HepG2 (cell line): ENCODE measurements around the gene EHBP1. TPM values are rescaled to one million over a fixed set of nuclear protein-coding genes. Genes with fewer than 3 reads are reported as not detected.

Experiments
- HMGA1 ChIP-seq: sonication (generic); formaldehyde crosslinking; conservative IDR thresholded peaks from 2 replicates; pipeline ENCODE4 v1.4.0; 2020; ENCODE audit warnings: missing genetic modification reagents
- POLR2AphosphoS5 ChIP-seq: IDR thresholded peaks from 2 replicates; pipeline ENCODE4 v1.6.1; 2012; ENCODE audit warnings: low read depth, low read length
- RAD21 ChIP-seq: fragments of 450-650 bp; formaldehyde crosslinking; IDR thresholded peaks from 2 replicates; pipeline ENCODE4 v1.5.0; 2020; ENCODE audit warnings: mild to moderate bottlenecking
- SETDB1 ChIP-seq: sonication (generic); formaldehyde crosslinking; IDR thresholded peaks from 2 replicates; pipeline ENCODE4 v1.5.1; 2020; ENCODE audit warnings: missing genetic modification reagents, mild to moderate bottlenecking, borderline replicate concordance
- TBX2 ChIP-seq: sonication (generic); formaldehyde crosslinking; IDR thresholded peaks from 2 replicates; pipeline ENCODE4 v1.5.0; 2020; ENCODE audit warnings: missing genetic modification reagents, mild to moderate bottlenecking, borderline replicate concordance
- ZNF205 ChIP-seq: IDR thresholded peaks from 2 replicates; pipeline ENCODE4 v1.6.1; 2018; ENCODE audit warnings: missing biosample characterization, missing genetic modification reagents
- ZNF292 ChIP-seq: sonication (generic); formaldehyde crosslinking; IDR thresholded peaks from 2 replicates; pipeline ENCODE4 v1.8.1; 2022; ENCODE audit warnings: mild to moderate bottlenecking, low read depth, missing genetic modification reagents, borderline replicate concordance
- ZNF30 ChIP-seq: sonication (generic); formaldehyde crosslinking; IDR thresholded peaks from 2 replicates; pipeline ENCODE4 v1.5.0; 2020; ENCODE audit warnings: mild to moderate bottlenecking, missing genetic modification reagents
- ZNF562 ChIP-seq: sonication (generic); formaldehyde crosslinking; IDR thresholded peaks from 2 replicates; pipeline ENCODE4 v1.8.0; 2022; ENCODE audit warnings: missing genetic modification reagents, borderline replicate concordance
- polyA plus RNA-seq, 8 experiments: library from polyadenylated mRNA; depleted of rRNA in 3 of 8; stranded (reverse) in 7 of 8; unstranded in 1 of 8; fragments of >200 nt; fragmentation: Illumina TruSeq in 4 of 8; extraction: Trizol in 4 of 8; gene quantifications; 2 replicates each; pipeline versions ENCODE4 v1.2.1 to v1.2.3, GENCODE V29; 2011 to 2016; ENCODE audit warnings: low read depth in 4 of 8, missing spikeins in 1 of 8, mixed read lengths in 1 of 8; ENCODE audit not compliant: insufficient read depth in 1 of 8
- total RNA-seq, 5 experiments: library from RNA; depleted of rRNA; stranded (reverse); fragments of >200 nt; fragmentation: Illumina TruSeq; extraction: Trizol; gene quantifications; 2 replicates each; pipeline ENCODE4 v1.2.3, GENCODE V29; 2016; ENCODE audit warnings: low read depth in 1 of 5
- TF ChIP-seq, protein P1 (sequence below): IDR thresholded peaks from 2 replicates; pipeline ENCODE4 v1.6.1; 2012; ENCODE audit warnings: low read length, improper control_type of control experiment
- TF ChIP-seq, protein P2 (sequence below): sonication (generic); formaldehyde crosslinking; IDR thresholded peaks from 2 replicates; pipeline ENCODE4 v1.4.0; 2020; ENCODE audit warnings: low read depth, mild to moderate bottlenecking, missing genetic modification reagents
- TF ChIP-seq, protein P3 (sequence below): sonication (generic); formaldehyde crosslinking; IDR thresholded peaks from 2 replicates; pipeline ENCODE4 v1.4.0; 2020; ENCODE audit warnings: missing genetic modification reagents, borderline replicate concordance
- TF ChIP-seq, protein P4 (sequence below): conservative IDR thresholded peaks from 2 replicates; pipeline ENCODE4 v1.6.1; 2018; ENCODE audit warnings: missing genetic modification reagents
- TF ChIP-seq, protein P5 (sequence below): IDR thresholded peaks from 2 replicates; pipeline ENCODE4 v1.6.1; 2016; ENCODE audit warnings: missing compliant biosample characterization, missing genetic modification reagents, borderline replicate concordance
- TF ChIP-seq, protein P6 (sequence below): sonication (generic); formaldehyde crosslinking; IDR thresholded peaks from 2 replicates; pipeline ENCODE4 v1.8.0; 2022; ENCODE audit warnings: missing genetic modification reagents, mild to moderate bottlenecking, moderate library complexity, borderline replicate concordance

The EHBP1 gene
- total and polyA plus RNA-seq, 2 of the 13 experiments (the other 11 are each of a cell fraction or from before 2014, with no cell fraction given) = 93.5 to 146 TPM

DNA sequence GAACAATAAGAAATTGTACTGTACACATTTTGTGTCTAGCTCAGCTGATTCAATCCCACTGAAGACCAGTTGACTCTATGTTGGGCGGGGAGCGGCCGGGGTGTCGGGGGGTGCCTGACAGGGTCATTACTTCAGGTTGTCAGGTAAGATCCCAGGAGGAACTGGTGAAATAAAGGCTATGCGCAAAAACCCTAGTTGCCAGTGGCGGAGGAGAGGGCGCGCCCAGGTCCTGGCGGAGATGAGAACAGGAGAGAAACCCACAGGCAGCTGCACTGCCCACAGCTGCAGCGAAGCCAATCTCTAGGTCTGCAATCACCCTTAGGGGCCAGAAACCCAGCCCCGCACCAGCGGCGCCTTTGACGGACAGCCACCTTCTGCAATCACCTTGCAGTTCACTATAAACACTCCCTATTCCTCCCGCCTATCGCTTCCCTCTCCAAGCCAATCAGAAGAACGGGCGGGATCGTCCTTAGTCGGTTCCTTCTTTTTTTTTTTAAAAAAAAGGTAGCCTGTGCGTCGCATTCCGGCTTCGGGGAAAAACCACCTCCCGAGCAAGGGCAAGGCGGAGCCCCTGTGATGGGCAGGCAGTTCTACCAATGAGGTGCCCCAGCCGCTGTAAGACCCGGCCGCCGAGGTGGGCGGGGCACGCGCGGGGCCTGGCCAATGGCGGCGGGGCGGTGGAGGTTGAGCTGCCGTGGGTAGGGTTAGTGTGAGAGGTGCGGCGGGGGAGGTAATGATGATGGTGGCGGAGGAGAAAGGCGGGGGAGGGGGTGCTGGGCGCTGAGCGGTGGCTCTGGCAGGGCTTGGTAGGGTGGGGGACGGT lies at the start of gene EHBP1 (continued):
- peak; percentile 96 for TF ChIP-seq POLR2AphosphoS5
- TF ChIP-seq, protein P1, sequence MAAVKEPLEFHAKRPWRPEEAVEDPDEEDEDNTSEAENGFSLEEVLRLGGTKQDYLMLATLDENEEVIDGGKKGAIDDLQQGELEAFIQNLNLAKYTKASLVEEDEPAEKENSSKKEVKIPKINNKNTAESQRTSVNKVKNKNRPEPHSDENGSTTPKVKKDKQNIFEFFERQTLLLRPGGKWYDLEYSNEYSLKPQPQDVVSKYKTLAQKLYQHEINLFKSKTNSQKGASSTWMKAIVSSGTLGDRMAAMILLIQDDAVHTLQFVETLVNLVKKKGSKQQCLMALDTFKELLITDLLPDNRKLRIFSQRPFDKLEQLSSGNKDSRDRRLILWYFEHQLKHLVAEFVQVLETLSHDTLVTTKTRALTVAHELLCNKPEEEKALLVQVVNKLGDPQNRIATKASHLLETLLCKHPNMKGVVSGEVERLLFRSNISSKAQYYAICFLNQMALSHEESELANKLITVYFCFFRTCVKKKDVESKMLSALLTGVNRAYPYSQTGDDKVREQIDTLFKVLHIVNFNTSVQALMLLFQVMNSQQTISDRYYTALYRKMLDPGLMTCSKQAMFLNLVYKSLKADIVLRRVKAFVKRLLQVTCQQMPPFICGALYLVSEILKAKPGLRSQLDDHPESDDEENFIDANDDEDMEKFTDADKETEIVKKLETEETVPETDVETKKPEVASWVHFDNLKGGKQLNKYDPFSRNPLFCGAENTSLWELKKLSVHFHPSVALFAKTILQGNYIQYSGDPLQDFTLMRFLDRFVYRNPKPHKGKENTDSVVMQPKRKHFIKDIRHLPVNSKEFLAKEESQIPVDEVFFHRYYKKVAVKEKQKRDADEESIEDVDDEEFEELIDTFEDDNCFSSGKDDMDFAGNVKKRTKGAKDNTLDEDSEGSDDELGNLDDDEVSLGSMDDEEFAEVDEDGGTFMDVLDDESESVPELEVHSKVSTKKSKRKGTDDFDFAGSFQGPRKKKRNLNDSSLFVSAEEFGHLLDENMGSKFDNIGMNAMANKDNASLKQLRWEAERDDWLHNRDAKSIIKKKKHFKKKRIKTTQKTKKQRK = peak; percentile 51
- TF ChIP-seq, protein P2, sequence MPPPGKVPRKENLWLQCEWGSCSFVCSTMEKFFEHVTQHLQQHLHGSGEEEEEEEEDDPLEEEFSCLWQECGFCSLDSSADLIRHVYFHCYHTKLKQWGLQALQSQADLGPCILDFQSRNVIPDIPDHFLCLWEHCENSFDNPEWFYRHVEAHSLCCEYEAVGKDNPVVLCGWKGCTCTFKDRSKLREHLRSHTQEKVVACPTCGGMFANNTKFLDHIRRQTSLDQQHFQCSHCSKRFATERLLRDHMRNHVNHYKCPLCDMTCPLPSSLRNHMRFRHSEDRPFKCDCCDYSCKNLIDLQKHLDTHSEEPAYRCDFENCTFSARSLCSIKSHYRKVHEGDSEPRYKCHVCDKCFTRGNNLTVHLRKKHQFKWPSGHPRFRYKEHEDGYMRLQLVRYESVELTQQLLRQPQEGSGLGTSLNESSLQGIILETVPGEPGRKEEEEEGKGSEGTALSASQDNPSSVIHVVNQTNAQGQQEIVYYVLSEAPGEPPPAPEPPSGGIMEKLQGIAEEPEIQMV = no peak
- no peak for TF ChIP-seq ZNF30 (CRISPR knock-in tag)
- no peak for TF ChIP-seq SETDB1 (CRISPR knock-in tag)
- TF ChIP-seq ZNF205 = no peak
- TF ChIP-seq RAD21 = peak; percentile 56
- TF ChIP-seq ZNF562 (CRISPR knock-in tag) = no peak
- TF ChIP-seq, protein P3, sequence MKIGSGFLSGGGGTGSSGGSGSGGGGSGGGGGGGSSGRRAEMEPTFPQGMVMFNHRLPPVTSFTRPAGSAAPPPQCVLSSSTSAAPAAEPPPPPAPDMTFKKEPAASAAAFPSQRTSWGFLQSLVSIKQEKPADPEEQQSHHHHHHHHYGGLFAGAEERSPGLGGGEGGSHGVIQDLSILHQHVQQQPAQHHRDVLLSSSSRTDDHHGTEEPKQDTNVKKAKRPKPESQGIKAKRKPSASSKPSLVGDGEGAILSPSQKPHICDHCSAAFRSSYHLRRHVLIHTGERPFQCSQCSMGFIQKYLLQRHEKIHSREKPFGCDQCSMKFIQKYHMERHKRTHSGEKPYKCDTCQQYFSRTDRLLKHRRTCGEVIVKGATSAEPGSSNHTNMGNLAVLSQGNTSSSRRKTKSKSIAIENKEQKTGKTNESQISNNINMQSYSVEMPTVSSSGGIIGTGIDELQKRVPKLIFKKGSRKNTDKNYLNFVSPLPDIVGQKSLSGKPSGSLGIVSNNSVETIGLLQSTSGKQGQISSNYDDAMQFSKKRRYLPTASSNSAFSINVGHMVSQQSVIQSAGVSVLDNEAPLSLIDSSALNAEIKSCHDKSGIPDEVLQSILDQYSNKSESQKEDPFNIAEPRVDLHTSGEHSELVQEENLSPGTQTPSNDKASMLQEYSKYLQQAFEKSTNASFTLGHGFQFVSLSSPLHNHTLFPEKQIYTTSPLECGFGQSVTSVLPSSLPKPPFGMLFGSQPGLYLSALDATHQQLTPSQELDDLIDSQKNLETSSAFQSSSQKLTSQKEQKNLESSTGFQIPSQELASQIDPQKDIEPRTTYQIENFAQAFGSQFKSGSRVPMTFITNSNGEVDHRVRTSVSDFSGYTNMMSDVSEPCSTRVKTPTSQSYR = 0 out of 2 replicates have a peak, but pooled peaks have one; percentile 24
- TF ChIP-seq, protein P4, sequence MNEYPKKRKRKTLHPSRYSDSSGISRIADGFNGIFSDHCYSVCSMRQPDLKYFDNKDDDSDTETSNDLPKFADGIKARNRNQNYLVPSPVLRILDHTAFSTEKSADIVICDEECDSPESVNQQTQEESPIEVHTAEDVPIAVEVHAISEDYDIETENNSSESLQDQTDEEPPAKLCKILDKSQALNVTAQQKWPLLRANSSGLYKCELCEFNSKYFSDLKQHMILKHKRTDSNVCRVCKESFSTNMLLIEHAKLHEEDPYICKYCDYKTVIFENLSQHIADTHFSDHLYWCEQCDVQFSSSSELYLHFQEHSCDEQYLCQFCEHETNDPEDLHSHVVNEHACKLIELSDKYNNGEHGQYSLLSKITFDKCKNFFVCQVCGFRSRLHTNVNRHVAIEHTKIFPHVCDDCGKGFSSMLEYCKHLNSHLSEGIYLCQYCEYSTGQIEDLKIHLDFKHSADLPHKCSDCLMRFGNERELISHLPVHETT (CRISPR knock-in tag) = no peak
- TF ChIP-seq ZNF292 = peak; percentile 97
- TF ChIP-seq HMGA1 (CRISPR knock-in tag) = no peak
- TF ChIP-seq TBX2 = no peak
- TF ChIP-seq, protein P5, sequence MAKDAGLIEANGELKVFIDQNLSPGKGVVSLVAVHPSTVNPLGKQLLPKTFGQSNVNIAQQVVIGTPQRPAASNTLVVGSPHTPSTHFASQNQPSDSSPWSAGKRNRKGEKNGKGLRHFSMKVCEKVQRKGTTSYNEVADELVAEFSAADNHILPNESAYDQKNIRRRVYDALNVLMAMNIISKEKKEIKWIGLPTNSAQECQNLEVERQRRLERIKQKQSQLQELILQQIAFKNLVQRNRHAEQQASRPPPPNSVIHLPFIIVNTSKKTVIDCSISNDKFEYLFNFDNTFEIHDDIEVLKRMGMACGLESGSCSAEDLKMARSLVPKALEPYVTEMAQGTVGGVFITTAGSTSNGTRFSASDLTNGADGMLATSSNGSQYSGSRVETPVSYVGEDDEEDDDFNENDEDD (CRISPR knock-in tag) = peak; percentile 72; the same call in 1 of the 2 replicates
- TF ChIP-seq, protein P6, sequence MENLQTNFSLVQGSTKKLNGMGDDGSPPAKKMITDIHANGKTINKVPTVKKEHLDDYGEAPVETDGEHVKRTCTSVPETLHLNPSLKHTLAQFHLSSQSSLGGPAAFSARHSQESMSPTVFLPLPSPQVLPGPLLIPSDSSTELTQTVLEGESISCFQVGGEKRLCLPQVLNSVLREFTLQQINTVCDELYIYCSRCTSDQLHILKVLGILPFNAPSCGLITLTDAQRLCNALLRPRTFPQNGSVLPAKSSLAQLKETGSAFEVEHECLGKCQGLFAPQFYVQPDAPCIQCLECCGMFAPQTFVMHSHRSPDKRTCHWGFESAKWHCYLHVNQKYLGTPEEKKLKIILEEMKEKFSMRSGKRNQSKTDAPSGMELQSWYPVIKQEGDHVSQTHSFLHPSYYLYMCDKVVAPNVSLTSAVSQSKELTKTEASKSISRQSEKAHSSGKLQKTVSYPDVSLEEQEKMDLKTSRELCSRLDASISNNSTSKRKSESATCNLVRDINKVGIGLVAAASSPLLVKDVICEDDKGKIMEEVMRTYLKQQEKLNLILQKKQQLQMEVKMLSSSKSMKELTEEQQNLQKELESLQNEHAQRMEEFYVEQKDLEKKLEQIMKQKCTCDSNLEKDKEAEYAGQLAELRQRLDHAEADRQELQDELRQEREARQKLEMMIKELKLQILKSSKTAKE (CRISPR knock-in tag) = no peak
